GM21737 (cell line): ENCODE measurements around the gene SLC25A42.

ENCODE experiments used
- ATAC-seq: cut with Tn5 transposase; IDR thresholded peaks from one replicate; pipeline ENCODE4 v1.9.1; 2021; ENCODE audit warnings: mild to moderate bottlenecking, moderate library complexity; ENCODE audit not compliant: unreplicated experiment

The SLC25A42 gene

GRCh38 chr19:19159534-19159933, 95.7 kb downstream of the SLC25A42 start:
- ATAC-seq = no peak

GRCh38 chr19:19160461-19161035, 96.8 kb downstream of the SLC25A42 start:
- ATAC-seq = no peak

- ATAC-seq = no peak
Observed at GRCh38 chr19:19162495-19162894, 98.7 kb downstream of the SLC25A42 start.
